BE2C (cell line): ENCODE results near the gene AP5Z1.

Experiments
- DNase-seq: peaks from one replicate; pipeline ENCODE4 v3.0.0-alpha.2; 2020
- H3K27me3 ChIP-seq: fragments of 250-450 bp; sonication (Bioruptor Pico); 2 replicates; pipeline ENCODE4 v1.5.1; 2020; ENCODE audit warnings: mild to moderate bottlenecking
- H3K36me3 ChIP-seq: fragments of 250-450 bp; sonication (Bioruptor Pico); 2 replicates; pipeline ENCODE4 v1.5.1; 2020; ENCODE audit warnings: mild to moderate bottlenecking
- H3K4me1 ChIP-seq: fragments of 250-450 bp; sonication (Bioruptor Pico); 2 replicates; pipeline ENCODE4 v1.5.1; 2020
- H3K4me3 ChIP-seq: 2 replicates; pipeline ENCODE4 v1.5.1; 2011; ENCODE audit warnings: low read depth, low read length
- H3K9me3 ChIP-seq: fragments of 250-450 bp; sonication (Bioruptor Pico); 2 replicates; pipeline ENCODE4 v1.5.1; 2020
- CTCF ChIP-seq: IDR thresholded peaks from 2 replicates; pipeline ENCODE4 v1.5.1; 2012; ENCODE audit warnings: mild to moderate bottlenecking, low read depth, low read length

Gene AP5Z1

DNA sequence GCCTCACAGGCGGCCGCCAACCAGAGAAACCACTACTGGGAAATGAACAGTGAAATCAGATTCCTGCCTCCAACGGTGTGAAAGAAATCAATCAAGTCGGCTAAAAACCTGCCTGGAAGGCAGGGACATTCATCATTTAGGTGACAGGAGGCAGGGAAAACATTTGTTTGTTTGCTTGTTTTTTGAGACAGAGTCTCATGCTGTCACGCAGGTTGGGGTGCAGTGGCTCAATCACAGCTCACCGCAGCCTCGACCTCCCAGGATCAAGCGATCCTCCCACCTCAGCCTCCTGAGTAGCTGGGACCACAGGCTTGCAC lies 30.5 kb downstream of the AP5Z1 start:
- Histone ChIP-seq H3K9me3 (no peaks in the 10 kb centered on the region), H3K4me1 (no peaks in the 10 kb centered on the region), H3K36me3 (no peaks in the 10 kb centered on the region), H3K27me3 (no peaks in the 10 kb centered on the region), H3K4me3 (no peak overlapping the region)
- TF ChIP-seq CTCF, result no peak
- DNase-seq, result no peak

- Histone ChIP-seq H3K4me3 (no peak overlapping the region), H3K9me3 (no peaks in the 10 kb centered on the region), H3K4me1 (no peaks in the 10 kb centered on the region), H3K27me3 (no peaks in the 10 kb centered on the region), H3K36me3 (no peaks in the 10 kb centered on the region)
- DNase-seq, result no peak
- no peak for TF ChIP-seq CTCF
Measured at GRCh38 chr7:4806983-4807597, 31.7 kb downstream of the AP5Z1 start.

DNA sequence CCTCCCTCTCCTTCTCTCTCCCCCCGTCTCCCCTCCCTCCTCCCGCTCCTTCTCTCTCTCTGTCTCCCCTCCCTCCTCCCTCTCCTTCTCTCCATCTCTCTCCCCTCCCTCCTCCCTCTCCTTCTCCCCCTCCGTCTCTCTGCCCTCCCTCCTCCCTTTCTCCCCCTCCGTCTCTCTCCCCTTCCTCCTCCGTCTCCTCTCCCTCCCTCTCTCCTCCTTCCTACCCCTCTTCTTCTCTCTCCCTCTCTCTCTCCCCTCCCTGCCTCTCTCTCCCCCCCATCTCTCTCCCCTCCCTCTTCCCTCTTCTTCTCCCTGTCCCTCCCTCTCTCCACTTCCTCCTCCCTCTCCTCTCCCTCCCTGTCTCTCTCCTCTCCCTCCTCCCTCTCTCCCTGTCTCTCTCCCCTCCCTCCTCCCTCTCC lies 32.2 kb downstream of the AP5Z1 start:
- Histone ChIP-seq H3K9me3 (no peaks in the 10 kb centered on the region), H3K36me3 (no peaks in the 10 kb centered on the region), H3K4me1 (no peaks in the 10 kb centered on the region), H3K4me3 (no peak overlapping the region), H3K27me3 (no peaks in the 10 kb centered on the region)
- no peak for DNase-seq
- no peak for TF ChIP-seq CTCF

- Histone ChIP-seq H3K27me3 (no peaks in the 10 kb centered on the region), H3K9me3 (no peaks in the 10 kb centered on the region), H3K4me1 (no peaks in the 10 kb centered on the region), H3K36me3 (no peaks in the 10 kb centered on the region), H3K4me3 (no peak overlapping the region)
- no peak for TF ChIP-seq CTCF
- DNase-seq, result no peak
Measured at GRCh38 chr7:4808026-4808425, 32.6 kb downstream of the AP5Z1 start.

DNA sequence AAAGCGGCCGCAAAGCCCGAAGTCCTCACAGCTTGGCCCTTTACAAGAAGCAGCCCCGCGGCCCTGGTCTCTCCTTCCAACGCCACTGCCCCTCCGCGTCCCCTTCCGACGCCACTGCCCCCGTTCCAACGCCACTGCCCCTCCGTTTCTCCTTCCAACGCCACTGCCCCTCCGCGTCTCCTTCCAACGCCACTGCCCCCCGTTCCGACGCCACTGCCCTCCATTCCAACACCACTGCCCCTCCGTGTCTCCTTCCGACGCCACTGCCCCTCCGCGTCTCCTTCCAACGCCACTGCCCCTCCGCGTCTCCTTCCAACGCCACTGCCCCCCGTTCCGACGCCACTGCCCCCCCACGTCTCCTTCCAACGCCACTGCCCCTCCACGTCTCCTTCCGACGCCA lies 33.1 kb downstream of the AP5Z1 start:
- Histone ChIP-seq H3K9me3 (no peaks in the 10 kb centered on the region), H3K36me3 (no peaks in the 10 kb centered on the region), H3K27me3 (no peaks in the 10 kb centered on the region), H3K4me3 (no peak overlapping the region), H3K4me1 (no peaks in the 10 kb centered on the region)
- DNase-seq, result no peak
- TF ChIP-seq CTCF, result no peak

- no peaks in the 10 kb centered on the region for H3K36me3 ChIP-seq
- DNase-seq, result no peak
- no peaks in the 10 kb centered on the region for H3K4me1 ChIP-seq
- no peaks in the 10 kb centered on the region for H3K27me3 ChIP-seq
- no peak overlapping the region for H3K4me3 ChIP-seq
- TF ChIP-seq CTCF, result no peak
- no peaks in the 10 kb centered on the region for H3K9me3 ChIP-seq
Measured at GRCh38 chr7:4809091-4809591, 33.7 kb downstream of the AP5Z1 start.
